Prostate gland (tissue), 2 donors: ENCODE results near the gene FAM53B.

Experiments
- CTCF ChIP-seq, 4 experiments: fragments of 200-600 bp in 2 of 4; fragments of 450-650 bp in 2 of 4; sonication (generic) in 2 of 4; IDR thresholded peaks; 1 replicate in 3 of 4; 2 replicates in 1 of 4; pipeline ENCODE4 v1.5.1; 2016 to 2019; ENCODE audit warnings: antibody characterized with exemption in 4 of 4, mild to moderate bottlenecking in 2 of 4, moderate library complexity in 2 of 4
- POLR2A ChIP-seq: fragments of 450-650 bp; IDR thresholded peaks from one replicate; pipeline ENCODE4 v1.6.1; 2016; ENCODE audit warnings: antibody characterized with exemption, mild to moderate bottlenecking
- POLR2AphosphoS5 ChIP-seq: sonication (generic); formaldehyde crosslinking; IDR thresholded peaks from one replicate; pipeline ENCODE4 v1.6.1; 2017; ENCODE audit warnings: antibody characterized with exemption

- no peak for TF ChIP-seq POLR2AphosphoS5
- no peak for TF ChIP-seq CTCF (IDR thresholded peaks at IDR 0.05)
- no peak for TF ChIP-seq POLR2A
Measured at GRCh38 chr10:124734311-124735166, 9.6 kb downstream of the FAM53B start.
